ENCODE data around the gene PTPRN2. TPM values are rescaled to one million over a fixed set of nuclear protein-coding genes. Genes with fewer than 3 reads are reported as not detected.

Gene PTPRN2
- total and polyA plus RNA-seq, 2 of the 13 experiments (the other 11 are each of a cell fraction or from before 2014, with no cell fraction given) = 2.5 to 24.2 TPM

GRCh38 chr7:158432369-158433341 is 155.0 kb downstream of the PTPRN2 start (continued):
- TF ChIP-seq FOXP4 (CRISPR knock-in tag; IDR thresholded peaks at IDR 0.05) (peak; percentile 93), FOSL2 (CRISPR knock-in tag; IDR thresholded peaks at IDR 0.05) (peak; percentile 76), ZNF333 (CRISPR knock-in tag; IDR thresholded peaks at IDR 0.05; ENCODE audit: borderline replicate concordance) (no peak), ZNF18 (CRISPR knock-in tag; IDR thresholded peaks at IDR 0.05; ENCODE audit: insufficient replicate concordance) (peak; percentile 88), SRY (CRISPR knock-in tag; IDR thresholded peaks at IDR 0.05) (no peak), ZNF577 (CRISPR knock-in tag; IDR thresholded peaks at IDR 0.05; ENCODE audit: borderline replicate concordance, low read depth) (no peak), AHDC1 (CRISPR knock-in tag; IDR thresholded peaks at IDR 0.05; ENCODE audit: borderline replicate concordance) (peak; percentile 26; the same call in 1 of the 2 replicates), TEAD3 (CRISPR knock-in tag; optimal IDR thresholded peaks at IDR 0.05; ENCODE audit: borderline replicate concordance) (peak; percentile 96), KDM3A (CRISPR knock-in tag; IDR thresholded peaks at IDR 0.05; ENCODE audit: low read depth) (no peak), MEIS2 (CRISPR knock-in tag; IDR thresholded peaks at IDR 0.05) (peak; percentile 62; the same call in 1 of the 2 replicates), FOXA3 (CRISPR knock-in tag; IDR thresholded peaks at IDR 0.05) (peak; percentile 67), ZBTB21 (CRISPR knock-in tag; IDR thresholded peaks at IDR 0.05) (peak; percentile 48; the same call in 1 of the 2 replicates), ELF3 (CRISPR knock-in tag; IDR thresholded peaks at IDR 0.05) (peak; percentile 78), HDAC2 (CRISPR knock-in tag; IDR thresholded peaks at IDR 0.05) (peak; percentile 84; the same call in 1 of the 2 replicates), SPEN (CRISPR knock-in tag; IDR thresholded peaks at IDR 0.05; ENCODE audit: low read depth) (0 out of 2 replicates have a peak, but pooled peaks have one; percentile 26), STAG1 (CRISPR knock-in tag; IDR thresholded peaks at IDR 0.05) (peak; percentile 9; the same call in 1 of the 2 replicates), ZNF232 (CRISPR knock-in tag; IDR thresholded peaks at IDR 0.05; ENCODE audit: borderline replicate concordance) (peak; percentile 21; the same call in 1 of the 2 replicates), NCOA5 (CRISPR knock-in tag; IDR thresholded peaks at IDR 0.05) (no peak), ZC3H4 (CRISPR knock-in tag; IDR thresholded peaks at IDR 0.05; ENCODE audit: borderline replicate concordance) (no peak)
